Urothelium cell line (cell line): Measurements from ENCODE around the gene PKD2.

ENCODE experiments used
- DNase-seq: peaks from one replicate; pipeline ENCODE4 v3.0.0; 2011; ENCODE audit warnings: low spot score, mixed read lengths
- FAIRE-seq: peaks from 2 replicates; lab custom pipeline; 2011; peaks lifted over from hg19 to GRCh38; lab: Jason Lieb, UNC

The PKD2 gene

DNA sequence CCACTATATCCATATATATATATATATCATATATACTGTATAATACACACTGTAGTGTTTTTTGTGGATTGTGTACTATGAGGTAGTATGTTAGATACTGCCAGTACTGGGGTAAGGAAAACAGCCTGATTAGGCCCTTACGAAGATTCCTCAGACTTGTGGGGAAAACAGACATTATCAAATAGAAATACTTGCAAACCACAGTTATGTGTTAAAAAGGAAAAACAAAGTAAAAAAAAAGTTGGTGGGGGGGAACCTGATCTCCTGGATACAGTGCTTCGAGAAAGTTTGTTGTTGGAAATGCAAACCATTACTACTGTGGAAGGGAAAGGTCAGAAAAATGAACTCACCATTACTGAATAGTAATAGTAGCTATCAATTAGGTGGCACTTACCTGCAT lies 53.0 kb downstream of the PKD2 start:
- DNase-seq (no peak), FAIRE-seq (peak; percentile 20)

DNA sequence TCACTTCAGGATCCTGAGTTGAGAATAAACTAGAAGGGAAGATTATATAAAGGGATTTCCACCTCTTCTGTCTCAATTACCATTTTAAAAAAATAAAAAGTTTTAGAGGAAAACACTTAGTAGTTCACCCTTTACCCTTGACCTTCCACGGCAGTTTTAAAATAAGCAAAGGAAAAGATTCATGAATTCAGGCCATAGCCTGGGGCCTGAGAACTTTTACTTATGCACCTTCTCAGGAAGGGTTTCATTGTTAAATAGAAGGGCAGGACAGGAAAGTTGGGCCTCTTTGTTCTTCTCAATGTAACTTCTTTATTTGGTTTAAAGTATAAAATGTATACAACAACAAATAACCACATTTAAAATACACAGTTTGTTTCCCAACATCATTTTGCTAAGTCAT lies 54.9 kb downstream of the PKD2 start:
- FAIRE-seq (no peak), DNase-seq (no peak)

DNA sequence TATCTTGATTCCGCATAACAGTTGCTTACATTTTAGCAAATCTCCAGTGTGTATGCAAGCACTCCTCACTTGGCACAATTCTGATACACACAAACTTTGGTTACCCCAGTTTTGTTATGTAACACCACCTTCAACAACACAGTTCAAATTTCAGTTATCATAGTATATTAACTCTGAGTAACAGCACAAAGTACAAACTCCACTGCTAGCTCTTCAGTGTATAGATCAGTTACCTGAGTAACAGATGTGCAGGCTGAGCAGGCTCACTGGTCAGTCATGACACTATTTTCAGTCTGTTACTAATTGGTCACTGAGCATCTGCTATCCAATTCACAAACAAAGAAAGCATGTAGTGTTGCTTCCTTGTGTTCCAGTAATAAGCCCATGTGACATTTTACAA lies 55.4 kb downstream of the PKD2 start:
- DNase-seq (no peak), FAIRE-seq (no peak)

DNA sequence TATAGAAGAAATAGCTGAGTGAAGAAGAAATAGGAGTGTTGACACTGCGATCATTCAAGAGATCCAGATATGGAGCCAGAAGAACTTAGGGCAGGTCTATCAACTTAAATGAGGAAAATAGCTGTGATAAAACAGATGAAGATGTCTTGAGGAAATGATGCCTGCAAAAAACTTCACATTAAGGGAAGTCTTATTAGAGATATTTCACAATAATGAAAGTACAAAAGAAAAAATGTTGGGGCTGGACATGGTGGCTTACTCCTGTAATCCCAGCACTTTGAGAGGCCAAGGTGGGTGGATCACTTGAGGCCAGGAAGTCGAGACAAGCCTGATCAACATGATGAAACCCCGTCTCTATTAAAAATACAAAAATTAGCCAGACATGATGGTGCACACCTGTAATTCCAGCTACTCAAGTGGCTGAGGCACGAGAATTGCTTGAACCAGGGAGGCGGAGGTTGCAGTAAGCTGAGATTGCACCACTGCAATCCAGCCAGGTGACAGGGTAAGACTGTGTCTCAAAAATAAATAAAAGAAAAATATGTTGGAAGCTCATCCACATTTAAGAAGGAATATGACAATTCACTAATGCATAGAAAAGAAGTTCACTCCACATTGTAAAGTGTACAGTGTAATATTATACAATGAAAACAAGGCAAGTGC lies 56.3 kb downstream of the PKD2 start:
- FAIRE-seq (no peak), DNase-seq (no peak)

DNA sequence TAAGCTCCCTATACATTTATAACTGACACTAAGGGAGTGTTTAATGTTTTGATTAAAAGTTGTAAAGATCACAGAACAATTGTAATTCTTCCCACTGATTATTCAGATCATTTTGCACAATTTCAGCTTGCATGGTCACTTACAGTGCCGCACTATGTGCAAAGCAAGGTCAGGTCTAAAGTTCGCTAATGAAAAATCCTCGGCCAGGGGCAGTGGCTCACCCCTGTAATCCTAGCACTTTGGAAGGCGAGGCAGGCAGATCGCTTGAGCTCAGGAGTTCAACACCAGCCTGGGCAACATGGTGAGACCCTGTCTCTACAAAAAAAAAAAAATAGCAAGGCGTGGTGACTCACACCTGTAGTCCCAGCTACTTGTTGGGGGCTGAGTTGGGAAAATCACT lies 57.0 kb downstream of the PKD2 start:
- no peak for FAIRE-seq

DNA sequence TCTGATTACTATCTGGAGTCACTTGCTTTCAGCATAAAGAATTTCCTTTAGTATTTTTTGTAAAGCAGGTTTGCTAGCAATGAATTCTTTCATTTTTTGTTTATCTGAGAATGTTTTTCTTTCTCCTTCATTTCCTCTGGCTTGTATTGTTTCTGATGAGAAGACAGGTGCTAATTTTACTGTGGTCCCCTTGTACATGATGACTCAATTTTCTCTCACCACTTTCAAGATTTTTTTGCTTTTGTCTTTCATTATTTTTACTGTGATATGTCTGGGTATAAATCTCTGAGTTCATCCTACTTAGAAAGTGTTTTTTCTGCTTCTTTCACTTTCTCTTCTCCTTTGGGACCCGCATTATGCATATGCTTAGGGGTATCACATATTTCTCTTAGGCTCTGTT lies 62.6 kb downstream of the PKD2 start:
- no peak for FAIRE-seq
- DNase-seq: no peak

More for the DNA sequence above, 57.0 kb downstream of the PKD2 start:
- DNase-seq: no peak

DNA sequence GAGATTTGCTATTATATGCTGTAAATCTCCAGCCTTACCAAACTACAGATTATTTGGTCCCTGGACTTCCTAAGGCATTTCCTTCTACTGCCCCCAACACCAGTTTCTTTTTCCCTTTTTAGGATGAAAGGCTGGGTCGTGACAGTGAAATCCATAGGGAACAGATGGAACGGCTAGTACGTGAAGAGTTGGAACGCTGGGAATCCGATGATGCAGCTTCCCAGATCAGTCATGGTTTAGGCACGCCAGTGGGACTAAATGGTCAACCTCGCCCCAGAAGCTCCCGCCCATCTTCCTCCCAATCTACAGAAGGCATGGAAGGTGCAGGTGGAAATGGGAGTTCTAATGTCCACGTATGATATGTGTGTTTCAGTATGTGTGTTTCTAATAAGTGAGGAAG lies 67.9 kb downstream of the PKD2 start:
- FAIRE-seq (no peak), DNase-seq (no peak)

DNA sequence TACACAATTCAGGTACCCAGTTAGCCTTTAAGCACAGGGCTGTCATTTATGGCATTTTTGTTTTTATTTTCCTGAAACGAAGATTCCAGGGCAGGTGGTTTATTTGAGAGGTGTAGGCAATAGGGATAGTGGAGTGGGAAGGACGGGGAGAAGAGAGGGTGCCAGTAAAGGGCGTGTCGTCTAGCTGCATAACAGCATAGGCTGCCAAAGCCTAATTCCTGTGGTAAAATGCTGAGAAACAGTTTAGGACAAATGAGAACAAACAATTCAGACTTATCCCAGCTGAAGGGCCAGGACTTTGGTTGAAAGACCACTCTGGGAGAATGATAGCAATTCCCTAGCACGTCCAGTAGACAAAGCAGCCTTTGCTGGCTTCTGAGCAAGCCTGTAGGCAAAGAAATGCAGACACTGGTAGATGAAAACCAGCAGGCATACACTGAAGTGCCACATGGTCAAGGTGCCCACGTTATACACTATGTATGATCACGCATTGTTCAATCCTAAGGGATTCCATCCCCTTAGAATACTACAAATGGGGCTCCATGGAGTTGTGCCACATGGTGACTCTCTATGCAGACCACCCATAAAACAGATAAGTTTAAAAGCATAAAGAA lies 70.6 kb downstream of the PKD2 start:
- FAIRE-seq (no peak), DNase-seq (no peak)

DNA sequence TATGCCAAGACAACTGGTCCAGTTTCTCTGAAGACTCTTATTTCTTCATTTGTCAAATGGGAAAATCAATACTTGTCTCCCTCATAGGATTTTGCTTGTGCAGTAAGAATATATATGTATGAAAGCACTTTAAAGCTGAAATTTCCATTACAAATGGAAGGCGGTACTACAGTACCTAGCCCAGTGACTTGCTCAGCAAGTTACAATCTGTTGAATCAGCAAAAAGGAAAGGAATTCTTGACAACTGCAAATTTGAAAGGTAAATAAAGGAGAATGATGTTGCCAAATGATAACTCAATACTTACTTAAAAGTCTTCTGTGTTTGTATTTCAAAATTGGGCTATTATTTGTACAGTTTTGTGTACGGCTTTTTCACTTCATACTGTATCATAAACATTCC lies 71.1 kb downstream of the PKD2 start:
- FAIRE-seq: no peak
- DNase-seq: no peak

DNA sequence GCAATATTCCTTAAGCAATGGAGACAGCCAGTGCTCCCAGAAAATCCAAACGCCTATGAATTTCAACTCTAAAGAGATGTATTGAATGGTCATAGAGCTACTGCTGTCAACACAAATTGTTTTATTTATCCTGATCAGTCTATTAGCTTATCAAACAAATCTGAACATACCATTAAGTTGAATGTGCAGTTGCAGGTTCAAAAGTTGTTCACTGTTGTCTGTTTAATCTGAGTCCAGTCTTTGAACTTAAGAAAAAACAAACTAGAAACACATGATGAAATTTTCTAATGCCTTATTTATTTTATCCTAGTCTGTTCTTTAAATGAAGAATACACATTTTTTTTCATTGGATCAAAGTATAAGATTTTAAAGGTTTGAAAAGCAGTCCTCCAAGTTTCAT lies 73.2 kb downstream of the PKD2 start:
- FAIRE-seq (no peak), DNase-seq (no peak)

DNA sequence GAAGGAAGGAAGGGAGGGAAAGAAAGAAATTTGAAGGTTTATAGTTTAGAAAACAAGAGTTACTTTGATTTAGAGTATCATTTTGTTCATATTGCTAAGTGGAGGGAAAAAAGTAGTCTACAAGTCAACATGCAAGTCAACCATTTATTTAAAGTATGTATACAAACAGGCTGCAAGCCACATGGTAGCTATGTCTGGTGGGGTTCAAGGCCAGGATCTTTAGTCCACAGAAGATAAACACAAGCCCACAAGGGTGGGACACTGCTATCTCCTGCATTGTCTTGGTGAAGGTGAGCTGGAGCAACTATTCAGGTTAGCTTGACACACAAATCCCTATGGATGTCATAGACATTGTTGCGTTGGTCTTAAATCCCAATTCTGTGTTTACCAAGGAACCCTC lies 79.6 kb downstream of the PKD2 start:
- no peak for DNase-seq
- FAIRE-seq: peak; percentile 50

DNA sequence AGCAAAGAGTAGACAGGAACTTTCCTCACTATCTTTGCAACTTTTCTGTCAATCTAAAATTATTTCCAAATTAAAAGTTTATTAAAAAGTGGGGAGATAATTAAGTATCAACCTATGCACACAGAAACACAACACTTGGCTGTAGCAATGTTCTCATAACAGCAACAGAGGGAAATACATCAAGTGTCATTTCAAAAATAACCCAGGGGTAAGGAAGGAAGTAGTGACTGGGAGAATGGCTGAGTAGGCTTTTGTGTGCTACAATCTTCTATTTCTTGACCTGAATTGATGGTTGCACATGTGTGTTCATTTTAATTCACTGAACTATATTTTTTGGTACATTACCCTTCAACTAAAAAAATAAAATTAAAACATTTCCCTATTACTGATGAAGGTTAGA lies 83.5 kb downstream of the PKD2 start:
- FAIRE-seq: no peak

DNA sequence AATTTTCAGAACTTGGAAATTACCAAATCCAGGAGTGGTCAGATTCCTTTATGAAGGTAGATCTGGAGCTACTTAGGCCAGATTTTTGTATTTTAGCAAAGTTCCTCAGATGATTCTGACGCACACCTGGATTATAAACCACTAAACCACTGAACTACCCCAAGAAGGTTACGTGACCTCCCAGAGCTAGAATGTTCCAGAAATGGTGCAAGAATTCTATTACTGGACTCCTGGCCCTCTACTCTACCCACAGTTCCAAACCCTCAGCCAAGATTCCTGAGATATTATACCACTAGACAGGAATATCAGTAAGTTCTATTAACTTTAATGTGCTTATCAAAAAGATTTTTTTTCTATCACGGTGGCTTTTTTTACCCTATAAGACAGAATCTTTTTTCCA lies 83.9 kb downstream of the PKD2 start:
- DNase-seq (no peak), FAIRE-seq (no peak)

More for the DNA sequence above, 83.5 kb downstream of the PKD2 start:
- no peak for DNase-seq

DNA sequence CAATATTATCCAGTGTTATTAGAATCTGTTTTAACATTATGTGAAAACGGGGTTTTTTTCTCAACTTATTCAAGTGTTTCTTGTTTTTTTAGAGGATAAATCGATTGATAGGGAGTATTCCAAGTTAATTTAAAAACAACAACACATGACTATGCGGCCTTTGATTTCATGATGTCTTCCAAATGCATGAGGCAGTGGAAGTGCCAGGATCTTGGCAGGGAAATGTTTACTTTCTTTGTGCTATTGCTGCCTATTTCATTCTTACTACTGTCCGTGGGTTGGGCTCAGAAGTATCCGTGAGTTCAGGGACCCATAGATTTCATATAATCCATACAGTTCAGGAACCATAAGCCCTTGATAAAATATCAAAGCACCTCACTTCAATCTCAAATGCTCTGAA lies 86.4 kb downstream of the PKD2 start:
- no peak for FAIRE-seq
- DNase-seq: no peak

DNA sequence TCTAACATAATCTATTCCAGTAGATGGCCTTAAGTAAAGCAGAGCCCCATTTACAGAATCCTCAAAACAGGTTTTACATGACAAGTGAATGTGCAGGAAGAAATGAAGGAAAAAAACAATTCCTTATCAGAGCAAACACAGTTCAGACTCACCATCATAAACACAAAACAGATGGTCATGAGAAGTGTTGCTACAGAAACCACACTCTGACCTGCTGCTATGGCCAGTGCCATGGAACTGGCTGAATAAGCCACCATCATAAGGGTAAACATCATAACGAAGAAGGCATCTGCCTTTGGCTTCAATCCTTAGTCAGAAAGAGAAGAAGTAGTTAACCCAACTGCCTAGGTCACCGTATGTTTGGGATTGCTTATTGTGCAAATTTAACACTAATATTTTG lies 89.9 kb downstream of the PKD2 start:
- peak; percentile 27 for FAIRE-seq
- DNase-seq: no peak

DNA sequence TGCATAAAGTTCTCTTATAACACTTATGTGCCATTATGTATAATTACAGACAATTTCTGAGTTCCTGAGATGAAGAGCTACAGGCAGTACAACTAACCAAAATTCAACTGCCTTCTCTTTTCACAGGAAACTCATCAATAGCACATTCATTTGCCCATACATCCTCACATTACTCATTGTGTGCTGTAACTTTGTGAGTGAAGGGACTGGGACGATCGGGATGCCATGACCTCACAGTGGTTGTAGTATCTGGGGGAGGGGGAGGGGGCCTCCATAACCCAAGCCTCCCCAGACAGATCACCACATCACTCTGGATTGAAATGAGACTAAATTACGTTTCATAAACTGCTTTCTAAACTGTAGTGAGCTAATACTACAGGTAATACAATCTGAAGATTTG lies 90.3 kb downstream of the PKD2 start:
- DNase-seq (no peak), FAIRE-seq (no peak)

DNA sequence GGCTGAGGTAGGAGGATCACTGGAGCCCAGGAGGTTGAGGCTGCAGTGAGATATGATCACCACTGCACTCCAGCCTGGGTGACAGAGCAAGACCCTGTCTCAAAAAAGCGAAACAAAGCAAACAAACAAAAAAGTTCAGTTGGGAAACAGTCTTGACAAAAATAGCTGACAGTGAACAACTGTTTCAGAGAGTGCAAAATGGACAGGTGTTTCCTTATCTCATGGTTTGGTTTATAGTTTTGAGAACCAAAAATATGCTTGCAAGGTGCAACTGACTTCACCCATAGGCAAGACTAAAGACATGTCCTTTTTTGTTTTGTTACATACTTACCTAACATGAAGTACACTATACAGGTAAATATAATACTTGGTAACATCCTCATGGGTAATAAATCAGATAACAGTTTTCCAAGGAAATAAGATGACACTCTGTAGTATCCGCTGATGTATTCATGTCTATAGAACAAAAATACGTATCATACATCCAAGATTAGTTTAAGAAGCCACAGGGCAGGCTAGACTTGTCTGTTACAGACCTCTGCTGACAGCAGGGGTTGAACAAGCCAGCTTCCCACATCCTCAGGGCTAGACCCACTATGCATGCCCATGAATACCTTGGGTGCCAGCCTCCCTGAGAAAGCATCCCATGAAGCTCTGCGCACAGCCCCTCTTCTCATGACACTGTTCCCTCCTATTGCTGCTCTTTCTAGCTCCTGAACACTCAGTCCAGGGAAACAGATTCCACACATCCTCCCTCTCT lies 91.7 kb downstream of the PKD2 start:
- DNase-seq (no peak), FAIRE-seq (no peak)

DNA sequence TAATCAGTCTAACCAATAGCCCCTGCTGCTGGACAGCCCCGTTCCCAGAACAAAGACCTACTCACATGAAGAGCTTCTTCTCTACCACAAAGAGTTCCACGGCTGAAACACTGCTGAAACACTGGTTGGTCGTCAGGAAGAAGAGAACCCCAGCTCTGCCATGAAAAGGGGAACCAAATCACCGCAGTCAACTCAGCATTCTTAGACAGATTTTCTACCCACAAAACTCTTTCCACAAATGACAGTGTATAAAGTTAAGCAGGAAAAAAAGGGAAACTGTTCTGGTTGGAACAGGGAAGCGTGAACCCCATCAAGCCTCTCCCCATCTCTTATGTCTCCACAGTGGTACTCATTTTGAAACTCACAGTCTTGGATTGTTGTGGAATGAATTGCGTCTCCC lies 93.7 kb downstream of the PKD2 start:
- no peak for FAIRE-seq
- no peak for DNase-seq

DNA sequence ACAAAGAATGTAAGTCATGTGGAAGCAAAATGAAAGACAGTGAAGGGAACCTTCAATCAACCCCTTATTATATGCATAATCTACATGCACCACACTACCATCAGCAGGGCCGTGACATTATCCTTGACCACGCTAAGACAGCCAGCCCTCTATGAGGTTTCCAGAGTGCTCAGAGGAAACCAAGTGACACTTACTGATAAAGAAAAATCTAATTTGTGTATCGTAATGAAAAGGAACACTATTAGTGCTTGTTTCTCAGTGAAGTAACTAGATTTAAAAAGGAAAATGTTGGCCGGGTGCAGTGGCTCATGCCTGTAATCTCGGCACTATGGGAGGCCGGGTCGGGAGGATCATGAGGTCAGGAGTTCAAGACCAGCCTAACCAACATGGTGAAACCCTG lies 94.6 kb downstream of the PKD2 start:
- FAIRE-seq: no peak

DNA sequence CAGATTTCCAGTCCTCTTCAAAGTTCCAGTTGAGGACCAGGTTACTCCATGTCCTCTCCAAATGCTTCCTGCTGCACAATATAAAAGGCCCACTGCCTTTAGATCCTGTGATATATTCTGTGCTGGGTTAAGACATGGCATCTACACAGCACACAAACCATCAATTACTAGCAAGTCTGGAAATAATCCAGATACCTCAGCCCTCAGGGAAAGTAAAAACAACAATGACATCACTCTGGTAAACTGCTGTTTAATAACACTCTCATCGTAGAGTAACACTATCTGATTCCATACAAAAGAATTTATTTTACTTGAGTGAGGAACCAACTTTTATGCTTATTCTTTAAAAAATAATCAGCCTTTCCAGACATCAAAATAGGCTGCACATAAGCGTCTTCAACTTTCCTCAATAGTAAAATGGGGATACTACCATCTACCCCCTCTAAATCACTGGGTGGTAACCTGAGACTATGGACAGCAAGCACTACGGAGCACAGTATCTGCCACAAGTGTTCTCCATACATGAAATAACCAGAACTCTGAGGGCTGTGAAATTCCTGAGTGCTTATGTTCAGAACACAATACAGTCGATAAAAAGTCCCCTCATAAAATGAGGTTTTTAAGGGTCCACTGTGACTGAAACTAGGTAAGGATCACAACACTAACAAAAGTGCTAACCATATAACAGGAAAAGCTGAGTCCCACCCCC lies 97.6 kb downstream of the PKD2 start:
- peak; percentile 32 for DNase-seq
- FAIRE-seq: no peak

More for the DNA sequence above, 94.6 kb downstream of the PKD2 start:
- no peak for DNase-seq

DNA sequence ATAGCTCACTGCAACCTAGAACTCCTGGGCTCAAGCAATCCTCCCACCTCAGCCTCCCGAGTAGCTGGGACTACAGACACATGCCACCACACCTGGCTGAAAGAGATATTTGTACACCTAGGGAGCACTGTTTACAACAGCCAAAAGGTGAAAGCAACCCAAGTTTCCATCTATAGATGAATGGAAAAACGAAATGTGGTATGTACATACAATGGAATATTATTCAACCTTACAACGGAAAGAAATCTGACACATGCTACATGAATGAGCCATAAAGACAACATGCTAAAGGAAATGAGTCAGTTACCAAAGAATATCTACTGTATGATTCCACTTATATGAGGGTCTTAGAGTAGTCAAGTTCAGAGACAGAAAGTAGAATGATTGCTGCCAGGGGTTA lies 98.8 kb downstream of the PKD2 start:
- DNase-seq (no peak), FAIRE-seq (no peak)
